HepG2 (cell line): ENCODE measurements around the gene PPP1R9A. TPM values are rescaled to one million over a fixed set of nuclear protein-coding genes. Genes with fewer than 3 reads are reported as not detected.

Source experiments
- ATAC-seq: fragments of 200-7000 bp; cut with Tn5 transposase; 3 replicates; pipeline ENCODE4 v1.9.1; 2020; ENCODE audit warnings: mild to moderate bottlenecking, moderate library complexity
- BruUV-seq: library from RNA; stranded (reverse); fragments of 400-500 nt; replicated peaks from 2 replicates; lab custom pipeline; 2021; lab: Mats Ljungman, UMichigan
- CTCF ChIA-PET: fragments of 300-600 bp; formaldehyde crosslinking; extraction: SDS; loops from one replicate; lab custom pipeline; 2021; ENCODE audit warnings: low total read pairs, inconsistent platforms, low intra/inter-chr PET ratio; lab: Yijun Ruan, JAX
- POLR2A ChIA-PET: fragments of 350-600 bp; sonication (Branson Sonifier 250); formaldehyde crosslinking; loops from one replicate; lab custom pipeline; 2020; ENCODE audit warnings: antibody characterized with exemption, inconsistent platforms; lab: Yijun Ruan, JAX
- DNase-seq: peaks from one replicate; pipeline ENCODE4 v3.0.0-alpha.2; 2015; ENCODE audit warnings: low spot score
- FAIRE-seq: peaks from 3 replicates; lab custom pipeline; 2011; peaks lifted over from hg19 to GRCh38; lab: Jason Lieb, UNC
- H2AFZ ChIP-seq: one replicate; pipeline ENCODE4 v1.6.1; 2011; ENCODE audit warnings: low read length, inconsistent platforms
- H3K27ac ChIP-seq: fragments of 300-600 bp; 3 replicates; pipeline ENCODE4 v1.8.0; 2011; ENCODE audit warnings: mixed run types, mild to moderate bottlenecking, mixed read lengths, low read length, inconsistent platforms; ENCODE audit not compliant: insufficient read depth; ENCODE audit errors: extremely low read length
- H3K27me3 ChIP-seq, 2 experiments: fragments of 200-600 bp in 1 of 2; 2 replicates in 1 of 2; 3 replicates in 1 of 2; pipeline versions ENCODE4 v1.6.0 to v1.8.0; 2011; ENCODE audit warnings: low read length in 2 of 2, mild to moderate bottlenecking in 2 of 2, moderate library complexity in 2 of 2, inconsistent platforms in 1 of 2; ENCODE audit not compliant: insufficient read depth in 2 of 2, control insufficient read depth in 1 of 2
- H3K36me3 ChIP-seq, 2 experiments: fragments of 200-600 bp in 1 of 2; replicated peaks in 1 of 2; 2 replicates in 1 of 2; 3 replicates in 1 of 2; pipeline versions ENCODE4 v1.5.1 to v1.8.0; 2011; ENCODE audit warnings: low read length in 2 of 2, inconsistent platforms in 1 of 2; ENCODE audit not compliant: insufficient read depth in 2 of 2, control insufficient read depth in 1 of 2
- H3K4me1 ChIP-seq: 2 replicates; pipeline ENCODE4 v1.5.1; 2012; ENCODE audit warnings: low read length, inconsistent platforms; ENCODE audit not compliant: insufficient read depth
- H3K4me2 ChIP-seq: 2 replicates; pipeline ENCODE4 v1.6.0; 2011; ENCODE audit warnings: low read depth, low read length, inconsistent platforms
- H3K4me3 ChIP-seq, 3 experiments: fragments of 200-600 bp in 1 of 3; sonication (generic), shearing (Covaris generic) in 1 of 3; replicated peaks in 1 of 3; 2 replicates each; pipeline ENCODE4 v1.5.1; 2011 to 2016; ENCODE audit warnings: low read length in 3 of 3, inconsistent platforms in 2 of 3, low read depth in 2 of 3, mild to moderate bottlenecking in 2 of 3, control low read depth in 1 of 3, mixed read lengths in 1 of 3; ENCODE audit not compliant: insufficient read depth in 1 of 3
- H3K79me2 ChIP-seq: one replicate; pipeline ENCODE4 v1.6.1; 2011; ENCODE audit warnings: low read length, inconsistent platforms; ENCODE audit not compliant: insufficient read depth
- H3K9ac ChIP-seq: 2 replicates; pipeline ENCODE4 v1.6.0; 2011; ENCODE audit warnings: mild to moderate bottlenecking, low read depth, low read length, inconsistent platforms; ENCODE audit not compliant: insufficient read depth
- H3K9me3 ChIP-seq: 2 replicates; pipeline ENCODE4 v1.5.1; 2012; ENCODE audit warnings: mild to moderate bottlenecking, low read length
- H4K20me1 ChIP-seq: 2 replicates; pipeline ENCODE4 v1.6.0; 2011; ENCODE audit warnings: inconsistent platforms, mild to moderate bottlenecking, low read length, moderate library complexity; ENCODE audit not compliant: insufficient read depth
- GZF1 ChIP-seq: sonication (generic); formaldehyde crosslinking; IDR thresholded peaks from 2 replicates; pipeline ENCODE4 v1.5.1; 2020; ENCODE audit warnings: mild to moderate bottlenecking, missing genetic modification reagents
- KAT2B ChIP-seq: fragments of 150-350 bp; IDR thresholded peaks from 2 replicates; pipeline ENCODE4 v1.6.1; 2014; ENCODE audit warnings: low read depth, low read length, borderline replicate concordance
- LCORL ChIP-seq, 2 experiments: fragments of 450-650 bp in 1 of 2; sonication (generic) in 1 of 2; formaldehyde crosslinking in 1 of 2; IDR thresholded peaks; 2 replicates each; pipeline versions ENCODE4 v1.5.0 to v1.6.1; 2017 to 2020; ENCODE audit warnings: antibody characterized with exemption in 1 of 2, missing genetic modification reagents in 1 of 2
- MZF1 ChIP-seq: sonication (generic); formaldehyde crosslinking; IDR thresholded peaks from 2 replicates; pipeline ENCODE4 v1.8.1; 2023; ENCODE audit warnings: mild to moderate bottlenecking, missing genetic modification reagents, borderline replicate concordance
- PHF5A ChIP-seq: IDR thresholded peaks from one replicate; pipeline ENCODE4 v1.6.1; 2018; ENCODE audit warnings: low read depth, missing genetic modification reagents; ENCODE audit not compliant: unreplicated experiment
- PITX1 ChIP-seq: sonication (generic); formaldehyde crosslinking; IDR thresholded peaks from 2 replicates; pipeline ENCODE4 v1.5.1; 2020; ENCODE audit warnings: mild to moderate bottlenecking, missing genetic modification reagents
- SNAI1 ChIP-seq: sonication (generic); formaldehyde crosslinking; IDR thresholded peaks from 2 replicates; pipeline ENCODE4 v1.5.0; 2020; ENCODE audit warnings: mild to moderate bottlenecking, missing genetic modification reagents, borderline replicate concordance
- U2AF2 ChIP-seq: fragments of 200-400 bp; formaldehyde crosslinking; IDR thresholded peaks from 2 replicates; pipeline ENCODE4 v1.6.1; 2017; ENCODE audit warnings: low read depth, mild to moderate bottlenecking, low read length
- WIZ ChIP-seq: sonication (generic); formaldehyde crosslinking; IDR thresholded peaks from 2 replicates; pipeline ENCODE4 v1.5.1; 2020; ENCODE audit warnings: mild to moderate bottlenecking, missing genetic modification reagents
- ZMYM2 ChIP-seq: sonication (generic); formaldehyde crosslinking; IDR thresholded peaks from 2 replicates; pipeline ENCODE4 v1.8.0; 2022; ENCODE audit warnings: mild to moderate bottlenecking, missing genetic modification reagents
- ZNF30 ChIP-seq: sonication (generic); formaldehyde crosslinking; IDR thresholded peaks from 2 replicates; pipeline ENCODE4 v1.5.0; 2020; ENCODE audit warnings: mild to moderate bottlenecking, missing genetic modification reagents
- ZNF678 ChIP-seq: sonication (generic); formaldehyde crosslinking; IDR thresholded peaks from 2 replicates; pipeline ENCODE4 v1.4.0; 2020; ENCODE audit warnings: mild to moderate bottlenecking, missing genetic modification reagents
- WGBS: methylation state at CpG from one replicate; pipeline ENCODE4 v1.1.6; 2017; ENCODE audit warnings: low lambda C conversion rate; 5-methylcytosine and 5-hydroxymethylcytosine counted together
- in situ Hi-C: cut with HindIII; loops from 2 replicates; pipeline ENCODE4 v1.10.0; 2017; ENCODE audit warnings: low pct_unique_long_range_greater_than_20kb; ENCODE audit not compliant: extremely low pct_ligation_motif_present
- intact Hi-C: fragments of 100-400 bp; cut with micrococcal nuclease; formaldehyde crosslinking; loops from one replicate; pipeline ENCODE4 v1.10.0; 2022; ENCODE audit not compliant: unreplicated experiment
- polyA plus RNA-seq, 8 experiments: library from polyadenylated mRNA; depleted of rRNA in 3 of 8; stranded (reverse) in 7 of 8; unstranded in 1 of 8; fragments of >200 nt; fragmentation: Illumina TruSeq in 4 of 8; extraction: Trizol in 4 of 8; gene quantifications; 2 replicates each; pipeline versions ENCODE4 v1.2.1 to v1.2.3, GENCODE V29; 2011 to 2016; ENCODE audit warnings: low read depth in 4 of 8, missing spikeins in 1 of 8, mixed read lengths in 1 of 8; ENCODE audit not compliant: insufficient read depth in 1 of 8
- total RNA-seq, 5 experiments: library from RNA; depleted of rRNA; stranded (reverse); fragments of >200 nt; fragmentation: Illumina TruSeq; extraction: Trizol; gene quantifications; 2 replicates each; pipeline ENCODE4 v1.2.3, GENCODE V29; 2016; ENCODE audit warnings: low read depth in 1 of 5
- TF ChIP-seq, protein P1 (sequence below): sonication (generic); formaldehyde crosslinking; IDR thresholded peaks from 2 replicates; pipeline ENCODE4 v1.8.0; 2022; ENCODE audit warnings: mild to moderate bottlenecking, missing genetic modification reagents; ENCODE audit not compliant: insufficient replicate concordance
- TF ChIP-seq, protein P2 (sequence below): sonication (generic); formaldehyde crosslinking; IDR thresholded peaks from 2 replicates; pipeline ENCODE4 v1.9.0; 2021; ENCODE audit warnings: mild to moderate bottlenecking, missing genetic modification reagents
- TF ChIP-seq, protein P3 (sequence below): sonication (generic); formaldehyde crosslinking; IDR thresholded peaks from 2 replicates; pipeline ENCODE4 v1.4.0; 2020; ENCODE audit warnings: mild to moderate bottlenecking, missing genetic modification reagents
- TF ChIP-seq, protein P4 (sequence below): sonication (generic); formaldehyde crosslinking; IDR thresholded peaks from 2 replicates; pipeline ENCODE4 v1.4.0; 2020; ENCODE audit warnings: missing genetic modification reagents

PPP1R9A gene
- total and polyA plus RNA-seq, 2 of the 13 experiments (the other 11 are each of a cell fraction or from before 2014, with no cell fraction given): 11.4 to 31.9 TPM

DNA sequence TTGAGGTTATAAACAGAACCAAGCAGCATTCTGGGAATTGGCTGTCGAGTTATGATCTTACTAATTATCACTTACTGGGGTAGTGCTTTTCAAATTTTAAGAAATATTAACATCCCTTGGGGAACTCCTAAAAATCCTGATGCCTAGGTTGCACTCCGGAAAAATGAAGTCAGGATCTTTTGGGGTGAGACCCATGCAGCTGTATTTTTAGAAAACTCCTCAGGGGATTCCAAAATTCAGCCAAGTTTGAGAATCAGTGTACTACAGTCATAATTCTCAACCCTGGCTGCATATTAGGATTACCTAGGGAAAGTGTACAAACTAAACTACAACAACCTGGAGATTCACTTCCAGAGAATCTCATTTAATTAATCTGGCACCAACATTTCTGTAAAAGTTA is 17.2 kb upstream of the PPP1R9A start:
- Histone ChIP-seq H3K79me2 (no peaks in the 10 kb centered on the region), H3K9ac (no peak overlapping the region), H3K4me2 (no peak overlapping the region), H3K9me3 (no peaks in the 10 kb centered on the region), H3K27me3 (peaks cover 2 to 8% of the 10 kb centered on the region in 2 experiments; a peak in 1 of 5 replicates), H3K27ac (no peak overlapping the region), H2AFZ (no peak overlapping the region), H3K4me3 (no peak overlapping the region), H3K4me1 (no peaks in the 10 kb centered on the region), H4K20me1 (no peaks in the 10 kb centered on the region), H3K36me3 (no peaks in the 10 kb centered on the region)
- CTCF ChIA-PET: no interaction called here
- in situ Hi-C loops (no loop called here), intact Hi-C loops (no loop called here)
- FAIRE-seq: no peak
- DNase-seq: no peak
- POLR2A ChIA-PET: no interaction called here
- no TSS peak for BruUV-seq
- 23% methylated on average over 2 of the region's 2 CpGs for WGBS
- ATAC-seq: no peak
- TF ChIP-seq, protein P1, sequence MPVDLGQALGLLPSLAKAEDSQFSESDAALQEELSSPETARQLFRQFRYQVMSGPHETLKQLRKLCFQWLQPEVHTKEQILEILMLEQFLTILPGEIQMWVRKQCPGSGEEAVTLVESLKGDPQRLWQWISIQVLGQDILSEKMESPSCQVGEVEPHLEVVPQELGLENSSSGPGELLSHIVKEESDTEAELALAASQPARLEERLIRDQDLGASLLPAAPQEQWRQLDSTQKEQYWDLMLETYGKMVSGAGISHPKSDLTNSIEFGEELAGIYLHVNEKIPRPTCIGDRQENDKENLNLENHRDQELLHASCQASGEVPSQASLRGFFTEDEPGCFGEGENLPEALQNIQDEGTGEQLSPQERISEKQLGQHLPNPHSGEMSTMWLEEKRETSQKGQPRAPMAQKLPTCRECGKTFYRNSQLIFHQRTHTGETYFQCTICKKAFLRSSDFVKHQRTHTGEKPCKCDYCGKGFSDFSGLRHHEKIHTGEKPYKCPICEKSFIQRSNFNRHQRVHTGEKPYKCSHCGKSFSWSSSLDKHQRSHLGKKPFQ (CRISPR knock-in tag): no peak
- TF ChIP-seq KAT2B (no peak), WIZ (CRISPR knock-in tag) (no peak), PHF5A (CRISPR knock-in tag) (no peak), PITX1 (CRISPR knock-in tag) (no peak), U2AF2 (no peak), ZNF678 (CRISPR knock-in tag) (no peak), LCORL (IDR thresholded peaks at IDR 0.05) (no peak), LCORL (CRISPR knock-in tag; IDR thresholded peaks at IDR 0.05) (no peak), ZNF30 (CRISPR knock-in tag) (no peak), SNAI1 (no peak), MZF1 (no peak), GZF1 (CRISPR knock-in tag) (no peak), ZMYM2 (CRISPR knock-in tag) (no peak)
- TF ChIP-seq, protein P2, sequence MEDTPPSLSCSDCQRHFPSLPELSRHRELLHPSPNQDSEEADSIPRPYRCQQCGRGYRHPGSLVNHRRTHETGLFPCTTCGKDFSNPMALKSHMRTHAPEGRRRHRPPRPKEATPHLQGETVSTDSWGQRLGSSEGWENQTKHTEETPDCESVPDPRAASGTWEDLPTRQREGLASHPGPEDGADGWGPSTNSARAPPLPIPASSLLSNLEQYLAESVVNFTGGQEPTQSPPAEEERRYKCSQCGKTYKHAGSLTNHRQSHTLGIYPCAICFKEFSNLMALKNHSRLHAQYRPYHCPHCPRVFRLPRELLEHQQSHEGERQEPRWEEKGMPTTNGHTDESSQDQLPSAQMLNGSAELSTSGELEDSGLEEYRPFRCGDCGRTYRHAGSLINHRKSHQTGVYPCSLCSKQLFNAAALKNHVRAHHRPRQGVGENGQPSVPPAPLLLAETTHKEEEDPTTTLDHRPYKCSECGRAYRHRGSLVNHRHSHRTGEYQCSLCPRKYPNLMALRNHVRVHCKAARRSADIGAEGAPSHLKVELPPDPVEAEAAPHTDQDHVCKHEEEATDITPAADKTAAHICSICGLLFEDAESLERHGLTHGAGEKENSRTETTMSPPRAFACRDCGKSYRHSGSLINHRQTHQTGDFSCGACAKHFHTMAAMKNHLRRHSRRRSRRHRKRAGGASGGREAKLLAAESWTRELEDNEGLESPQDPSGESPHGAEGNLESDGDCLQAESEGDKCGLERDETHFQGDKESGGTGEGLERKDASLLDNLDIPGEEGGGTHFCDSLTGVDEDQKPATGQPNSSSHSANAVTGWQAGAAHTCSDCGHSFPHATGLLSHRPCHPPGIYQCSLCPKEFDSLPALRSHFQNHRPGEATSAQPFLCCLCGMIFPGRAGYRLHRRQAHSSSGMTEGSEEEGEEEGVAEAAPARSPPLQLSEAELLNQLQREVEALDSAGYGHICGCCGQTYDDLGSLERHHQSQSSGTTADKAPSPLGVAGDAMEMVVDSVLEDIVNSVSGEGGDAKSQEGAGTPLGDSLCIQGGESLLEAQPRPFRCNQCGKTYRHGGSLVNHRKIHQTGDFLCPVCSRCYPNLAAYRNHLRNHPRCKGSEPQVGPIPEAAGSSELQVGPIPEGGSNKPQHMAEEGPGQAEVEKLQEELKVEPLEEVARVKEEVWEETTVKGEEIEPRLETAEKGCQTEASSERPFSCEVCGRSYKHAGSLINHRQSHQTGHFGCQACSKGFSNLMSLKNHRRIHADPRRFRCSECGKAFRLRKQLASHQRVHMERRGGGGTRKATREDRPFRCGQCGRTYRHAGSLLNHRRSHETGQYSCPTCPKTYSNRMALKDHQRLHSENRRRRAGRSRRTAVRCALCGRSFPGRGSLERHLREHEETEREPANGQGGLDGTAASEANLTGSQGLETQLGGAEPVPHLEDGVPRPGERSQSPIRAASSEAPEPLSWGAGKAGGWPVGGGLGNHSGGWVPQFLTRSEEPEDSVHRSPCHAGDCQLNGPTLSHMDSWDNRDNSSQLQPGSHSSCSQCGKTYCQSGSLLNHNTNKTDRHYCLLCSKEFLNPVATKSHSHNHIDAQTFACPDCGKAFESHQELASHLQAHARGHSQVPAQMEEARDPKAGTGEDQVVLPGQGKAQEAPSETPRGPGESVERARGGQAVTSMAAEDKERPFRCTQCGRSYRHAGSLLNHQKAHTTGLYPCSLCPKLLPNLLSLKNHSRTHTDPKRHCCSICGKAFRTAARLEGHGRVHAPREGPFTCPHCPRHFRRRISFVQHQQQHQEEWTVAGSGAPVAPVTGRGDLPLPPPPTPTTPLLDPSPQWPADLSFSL (CRISPR knock-in tag): no peak
- TF ChIP-seq, protein P3, sequence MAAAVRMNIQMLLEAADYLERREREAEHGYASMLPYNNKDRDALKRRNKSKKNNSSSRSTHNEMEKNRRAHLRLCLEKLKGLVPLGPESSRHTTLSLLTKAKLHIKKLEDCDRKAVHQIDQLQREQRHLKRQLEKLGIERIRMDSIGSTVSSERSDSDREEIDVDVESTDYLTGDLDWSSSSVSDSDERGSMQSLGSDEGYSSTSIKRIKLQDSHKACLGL (CRISPR knock-in tag): no peak
- TF ChIP-seq, protein P4, sequence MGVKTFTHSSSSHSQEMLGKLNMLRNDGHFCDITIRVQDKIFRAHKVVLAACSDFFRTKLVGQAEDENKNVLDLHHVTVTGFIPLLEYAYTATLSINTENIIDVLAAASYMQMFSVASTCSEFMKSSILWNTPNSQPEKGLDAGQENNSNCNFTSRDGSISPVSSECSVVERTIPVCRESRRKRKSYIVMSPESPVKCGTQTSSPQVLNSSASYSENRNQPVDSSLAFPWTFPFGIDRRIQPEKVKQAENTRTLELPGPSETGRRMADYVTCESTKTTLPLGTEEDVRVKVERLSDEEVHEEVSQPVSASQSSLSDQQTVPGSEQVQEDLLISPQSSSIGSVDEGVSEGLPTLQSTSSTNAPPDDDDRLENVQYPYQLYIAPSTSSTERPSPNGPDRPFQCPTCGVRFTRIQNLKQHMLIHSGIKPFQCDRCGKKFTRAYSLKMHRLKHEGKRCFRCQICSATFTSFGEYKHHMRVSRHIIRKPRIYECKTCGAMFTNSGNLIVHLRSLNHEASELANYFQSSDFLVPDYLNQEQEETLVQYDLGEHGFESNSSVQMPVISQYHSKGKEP (CRISPR knock-in tag): no peak
